Putamen (tissue), 1 donor: ENCODE results near the gene ELAC2.
A peak's percentile ranks its signal among the peaks of the same experiment; 100 is the strongest.

Experiments
- DNase-seq: peaks from one replicate; pipeline ENCODE4 v3.0.0-alpha.2; 2016; ENCODE audit warnings: low spot score

The ELAC2 gene

GRCh38 chr17:13024016-13024415 lies 6.2 kb upstream of the ELAC2 start:
- DNase-seq = no peak

GRCh38 chr17:13016881-13017654 lies 759 bp downstream of the ELAC2 start:
- no peak for DNase-seq

GRCh38 chr17:13014801-13015200 lies 3.0 kb downstream of the ELAC2 start:
- DNase-seq = no peak

GRCh38 chr17:13010959-13011358 lies 6.9 kb downstream of the ELAC2 start:
- DNase-seq = no peak

- DNase-seq = no peak
Observed at GRCh38 chr17:13008461-13008860, 9.4 kb downstream of the ELAC2 start.

GRCh38 chr17:13005530-13005929 lies 12.3 kb downstream of the ELAC2 start:
- DNase-seq = no peak

- DNase-seq = no peak
Observed at GRCh38 chr17:13004336-13004735, 13.5 kb downstream of the ELAC2 start.

- no peak for DNase-seq
Observed at GRCh38 chr17:13003927-13004326, 13.9 kb downstream of the ELAC2 start.

- DNase-seq = no peak
Observed at GRCh38 chr17:13003454-13003851, 14.4 kb downstream of the ELAC2 start.

- DNase-seq = peak; percentile 65
Observed at GRCh38 chr17:13002761-13003453, 14.9 kb downstream of the ELAC2 start.

GRCh38 chr17:13001991-13002615 lies 15.7 kb downstream of the ELAC2 start:
- no peak for DNase-seq

GRCh38 chr17:13000561-13000960 lies 17.3 kb downstream of the ELAC2 start:
- no peak for DNase-seq

- DNase-seq = no peak
Observed at GRCh38 chr17:12998874-12999273, 19.0 kb downstream of the ELAC2 start.

GRCh38 chr17:12998461-12998860 lies 19.4 kb downstream of the ELAC2 start:
- DNase-seq = no peak

GRCh38 chr17:12996941-12997340 lies 20.9 kb downstream of the ELAC2 start:
- no peak for DNase-seq

GRCh38 chr17:12996357-12996756 lies 21.5 kb downstream of the ELAC2 start:
- no peak for DNase-seq

GRCh38 chr17:12995896-12996295 lies 21.9 kb downstream of the ELAC2 start:
- no peak for DNase-seq

GRCh38 chr17:12995106-12995895 lies 22.5 kb downstream of the ELAC2 start:
- no peak for DNase-seq

GRCh38 chr17:12994341-12995074 lies 23.3 kb downstream of the ELAC2 start:
- DNase-seq = no peak

- no peak for DNase-seq
Observed at GRCh38 chr17:12993631-12994030, 24.2 kb downstream of the ELAC2 start.

- DNase-seq = no peak
Observed at GRCh38 chr17:12992676-12993075, 25.2 kb downstream of the ELAC2 start.

GRCh38 chr17:12990926-12991325 lies 26.9 kb downstream of the ELAC2 start:
- DNase-seq = no peak
